ENCODE results near the gene CBFB. TPM values are rescaled to one million over a fixed set of nuclear protein-coding genes. Genes with fewer than 3 reads are reported as not detected.

CBFB gene
- total and polyA plus RNA-seq, 2 of the 13 experiments (the other 11 are each of a cell fraction or from before 2014, with no cell fraction given) = 22.1 to 70.8 TPM

GRCh38 chr16:66988197-66988788 lies 40.7 kb upstream of the CBFB start, which contains the start of gene CES4A (continued):
- TF ChIP-seq ZBTB10 (CRISPR knock-in tag; IDR thresholded peaks at IDR 0.05; ENCODE audit: borderline replicate concordance) (no peak), ZNF839 (CRISPR knock-in tag; IDR thresholded peaks at IDR 0.05; ENCODE audit: borderline replicate concordance) (no peak), BRD4 (CRISPR knock-in tag; IDR thresholded peaks at IDR 0.05) (no peak), ZFP91 (CRISPR knock-in tag; IDR thresholded peaks at IDR 0.05; ENCODE audit: borderline replicate concordance) (peak; percentile 71), NR2F1 (CRISPR knock-in tag; IDR thresholded peaks at IDR 0.05) (peak in 1 of 2 experiments; percentile 64; a peak in 1 of 4 replicates), ZNF430 (CRISPR knock-in tag; IDR thresholded peaks at IDR 0.05) (peak; percentile 56; the same call in 1 of the 2 replicates), ZBTB34 (CRISPR knock-in tag; IDR thresholded peaks at IDR 0.05) (no peak), ZBTB26 (CRISPR knock-in tag; IDR thresholded peaks at IDR 0.05; ENCODE audit: borderline replicate concordance) (no peak), RNF2 (conservative IDR thresholded peaks at IDR 0.05; ENCODE audit: low read depth) (0 out of 2 replicates have a peak, but pooled peaks have one; percentile 31), ZNF670 (CRISPR knock-in tag; IDR thresholded peaks at IDR 0.05; ENCODE audit: borderline replicate concordance) (no peak), PCBP2 (optimal IDR thresholded peaks at IDR 0.05; ENCODE audit: low read depth, low read length, poor library complexity, severe bottlenecking) (no peak), TFDP2 (CRISPR knock-in tag; IDR thresholded peaks at IDR 0.05) (peak; percentile 61; the same call in 1 of the 2 replicates), KDM5B (CRISPR knock-in tag; IDR thresholded peaks at IDR 0.05; ENCODE audit: borderline replicate concordance) (peak; percentile 87; the same call in 1 of the 2 replicates), EZH2 (conservative IDR thresholded peaks at IDR 0.05; ENCODE audit: low read depth, low read length) (no peak), ZNF441 (CRISPR knock-in tag; IDR thresholded peaks at IDR 0.05; ENCODE audit: borderline replicate concordance) (0 out of 2 replicates have a peak, but pooled peaks have one; percentile 17), DRAP1 (CRISPR knock-in tag; IDR thresholded peaks at IDR 0.05) (0 out of 2 replicates have a peak, but pooled peaks have one; percentile 28), ZNF101 (CRISPR knock-in tag; IDR thresholded peaks at IDR 0.05; ENCODE audit: borderline replicate concordance, low read depth) (no peak), MAX (IDR thresholded peaks at IDR 0.05) (peak; percentile 89)
